HT-29 (cell line): ENCODE data around the gene RHOBTB1. TPM values are rescaled to one million over a fixed set of nuclear protein-coding genes. Genes with fewer than 3 reads are reported as not detected.
A peak's percentile ranks its signal among the peaks of the same experiment; 100 is the strongest.

Experiments used
- DNase-seq: peaks from one replicate; pipeline ENCODE4 v3.0.0-alpha.2; 2015; ENCODE audit warnings: low spot score
- small RNA-seq: library from RNA; depleted of rRNA; stranded (forward); fragments of <200 nt; gene quantifications from one replicate; pipeline ENCODE3, GENCODE V24; 2014
- total RNA-seq: library from RNA; depleted of rRNA; stranded (reverse); fragments of >200 nt; shearing (Covaris generic); gene quantifications from 2 replicates; pipeline ENCODE4 v1.2.3, GENCODE V29; 2014; rRNA removed

Gene RHOBTB1
- total RNA-seq, 1 experiment from 2014 or later = 1.3 TPM

GRCh38 chr10:60820093-60820754, 123.8 kb downstream of the RHOBTB1 start:
- DNase-seq = peak; percentile 35

Small RNAs within 50 kb of the gene (small RNA-seq; reads per million reads assigned to genes)
- gene RNU2-72P = 46.3 reads per million, percentile 95 among the genes with 10 or more reads in this experiment

Other genes starting within 250 kb of the RHOBTB1 start
- 36.2 and 46.5 TPM in 2 replicates for gene CDK1, start 165.7 kb downstream of the RHOBTB1 start, total RNA-seq